ENCODE measurements around the gene CTNNA2.

Gene CTNNA2

GRCh38 chr2:79580175-79580574 lies 67.3 kb downstream of the CTNNA2 start:
- TF ChIP-seq CTCF (IDR thresholded peaks at IDR 0.05) (no peak), ZFX (IDR thresholded peaks at IDR 0.05; ENCODE audit: borderline replicate concordance) (no peak)
- H3K27ac ChIP-seq: no peak overlapping the region

GRCh38 chr2:79585701-79586433 lies 73.0 kb downstream of the CTNNA2 start:
- TF ChIP-seq ZFX (IDR thresholded peaks at IDR 0.05; ENCODE audit: borderline replicate concordance) (no peak), CTCF (IDR thresholded peaks at IDR 0.05) (no peak)
- H3K27ac ChIP-seq: no peak overlapping the region

GRCh38 chr2:79591281-79591680 lies 78.4 kb downstream of the CTNNA2 start:
- TF ChIP-seq CTCF (IDR thresholded peaks at IDR 0.05) (no peak), ZFX (IDR thresholded peaks at IDR 0.05; ENCODE audit: borderline replicate concordance) (no peak)
- no peak overlapping the region for H3K27ac ChIP-seq

GRCh38 chr2:79593237-79593867 lies 80.5 kb downstream of the CTNNA2 start:
- H3K27ac ChIP-seq: no peak overlapping the region
- TF ChIP-seq ZFX (IDR thresholded peaks at IDR 0.05; ENCODE audit: borderline replicate concordance) (no peak), CTCF (IDR thresholded peaks at IDR 0.05) (no peak)

GRCh38 chr2:79596403-79596802 lies 83.6 kb downstream of the CTNNA2 start:
- TF ChIP-seq CTCF (IDR thresholded peaks at IDR 0.05): no peak
- TF ChIP-seq ZFX (IDR thresholded peaks at IDR 0.05; ENCODE audit: borderline replicate concordance): no peak
- no peak overlapping the region for H3K27ac ChIP-seq

GRCh38 chr2:79604748-79605147 lies 91.9 kb downstream of the CTNNA2 start:
- no peak overlapping the region for H3K27ac ChIP-seq
- TF ChIP-seq CTCF (IDR thresholded peaks at IDR 0.05): no peak
- no peak for TF ChIP-seq ZFX (IDR thresholded peaks at IDR 0.05; ENCODE audit: borderline replicate concordance)

GRCh38 chr2:79611448-79612016 lies 98.7 kb downstream of the CTNNA2 start:
- H3K27ac ChIP-seq: no peak overlapping the region
- TF ChIP-seq ZFX (IDR thresholded peaks at IDR 0.05; ENCODE audit: borderline replicate concordance): no peak
- TF ChIP-seq CTCF (IDR thresholded peaks at IDR 0.05): no peak

Measured in 22Rv1 (cell line).